Epithelial cell of proximal tubule (primary cell): ENCODE data around the gene CCDC107. TPM values are rescaled to one million over a fixed set of nuclear protein-coding genes. Genes with fewer than 3 reads are reported as not detected.
A peak's percentile ranks its signal among the peaks of the same experiment; 100 is the strongest.
"Not testable (repeated sequence)": the region's sequence is repeated elsewhere in the genome, so short reads cannot be mapped to it uniquely, and the experiment has no call there.

Source experiments
- DNase-seq: peaks from one replicate; pipeline ENCODE4 v3.0.0-alpha.2; 2011; ENCODE audit warnings: low read depth
- H3K4me3 ChIP-seq: 2 replicates; pipeline ENCODE4 v1.5.1; 2011; ENCODE audit warnings: low read depth, mild to moderate bottlenecking, low read length
- total RNA-seq: library from RNA; depleted of rRNA; stranded (reverse); fragments of >200 nt; gene quantifications from 2 replicates; pipeline ENCODE4 v1.2.3, GENCODE V29; 2015
- TF ChIP-seq, protein P1 (sequence below): conservative IDR thresholded peaks from 2 replicates; pipeline ENCODE4 v1.5.1; 2012; ENCODE audit warnings: low read depth, mild to moderate bottlenecking, low read length

Gene CCDC107
- total RNA-seq, 1 donor from 2014 or later = 19.0 TPM

DNA sequence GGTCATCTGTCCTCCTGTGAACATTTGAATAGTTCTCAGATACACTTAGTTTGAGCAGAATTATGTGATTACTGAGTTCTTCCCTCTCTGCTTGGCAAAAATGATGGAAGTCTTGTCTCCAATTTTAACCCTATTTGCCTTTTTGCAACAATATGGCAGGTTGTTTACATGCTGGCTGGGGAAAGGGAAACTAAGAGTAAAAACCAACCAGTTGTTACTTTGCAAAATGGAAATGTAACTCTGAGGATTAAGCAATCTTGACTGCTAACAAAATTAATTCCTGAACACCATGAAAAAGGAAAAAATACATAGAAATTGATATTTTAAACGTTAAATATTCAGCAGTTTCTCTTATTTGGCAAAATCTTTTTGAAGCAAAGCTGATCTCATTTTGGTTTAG lies 18.5 kb upstream of the CCDC107 start:
- no peak overlapping the region for H3K4me3 ChIP-seq
- TF ChIP-seq, protein P1, sequence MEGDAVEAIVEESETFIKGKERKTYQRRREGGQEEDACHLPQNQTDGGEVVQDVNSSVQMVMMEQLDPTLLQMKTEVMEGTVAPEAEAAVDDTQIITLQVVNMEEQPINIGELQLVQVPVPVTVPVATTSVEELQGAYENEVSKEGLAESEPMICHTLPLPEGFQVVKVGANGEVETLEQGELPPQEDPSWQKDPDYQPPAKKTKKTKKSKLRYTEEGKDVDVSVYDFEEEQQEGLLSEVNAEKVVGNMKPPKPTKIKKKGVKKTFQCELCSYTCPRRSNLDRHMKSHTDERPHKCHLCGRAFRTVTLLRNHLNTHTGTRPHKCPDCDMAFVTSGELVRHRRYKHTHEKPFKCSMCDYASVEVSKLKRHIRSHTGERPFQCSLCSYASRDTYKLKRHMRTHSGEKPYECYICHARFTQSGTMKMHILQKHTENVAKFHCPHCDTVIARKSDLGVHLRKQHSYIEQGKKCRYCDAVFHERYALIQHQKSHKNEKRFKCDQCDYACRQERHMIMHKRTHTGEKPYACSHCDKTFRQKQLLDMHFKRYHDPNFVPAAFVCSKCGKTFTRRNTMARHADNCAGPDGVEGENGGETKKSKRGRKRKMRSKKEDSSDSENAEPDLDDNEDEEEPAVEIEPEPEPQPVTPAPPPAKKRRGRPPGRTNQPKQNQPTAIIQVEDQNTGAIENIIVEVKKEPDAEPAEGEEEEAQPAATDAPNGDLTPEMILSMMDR = no peak
- DNase-seq = no peak

DNA sequence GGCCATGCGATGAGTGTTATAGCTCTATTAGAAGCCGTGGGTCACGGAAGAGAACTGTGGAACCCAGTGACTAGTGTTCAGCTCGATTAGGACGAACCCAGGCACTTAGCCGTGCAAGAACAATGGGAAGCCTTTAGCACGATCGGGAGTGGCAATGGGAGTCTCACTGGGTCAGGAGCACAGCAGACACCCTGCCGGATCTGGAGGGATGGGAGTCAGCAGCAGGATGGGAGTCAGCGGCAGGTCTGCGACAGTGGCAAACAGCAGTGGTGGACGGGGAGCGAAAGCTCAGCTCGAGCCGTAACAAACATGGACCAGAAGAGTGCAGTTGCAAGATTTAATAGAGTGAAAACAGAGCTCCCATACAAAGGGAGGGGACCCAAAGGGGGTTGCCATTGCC lies 17.7 kb upstream of the CCDC107 start:
- not testable (repeated sequence) for DNase-seq, H3K4me3 ChIP-seq

DNA sequence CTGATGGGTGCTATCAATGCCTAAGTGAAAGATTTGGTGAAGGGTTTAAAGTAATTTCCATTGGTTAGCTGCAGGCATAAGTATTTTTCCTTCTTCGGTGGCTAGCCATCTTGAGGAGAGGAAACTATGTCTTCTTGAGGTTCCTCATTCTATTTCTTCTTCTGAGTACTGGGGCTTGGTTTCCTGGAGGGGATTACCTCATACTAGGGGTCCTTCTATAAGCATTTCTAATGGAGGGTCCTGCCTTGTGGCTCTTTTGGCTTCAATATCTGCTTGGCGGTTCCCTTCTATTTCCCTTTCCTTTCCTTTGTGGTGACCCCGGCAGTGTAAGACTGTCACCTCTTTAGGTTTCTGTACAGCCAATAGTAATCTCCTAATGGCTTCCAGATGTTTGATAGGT lies 16.6 kb upstream of the CCDC107 start:
- H3K4me3 ChIP-seq, DNase-seq: not testable (repeated sequence)

DNA sequence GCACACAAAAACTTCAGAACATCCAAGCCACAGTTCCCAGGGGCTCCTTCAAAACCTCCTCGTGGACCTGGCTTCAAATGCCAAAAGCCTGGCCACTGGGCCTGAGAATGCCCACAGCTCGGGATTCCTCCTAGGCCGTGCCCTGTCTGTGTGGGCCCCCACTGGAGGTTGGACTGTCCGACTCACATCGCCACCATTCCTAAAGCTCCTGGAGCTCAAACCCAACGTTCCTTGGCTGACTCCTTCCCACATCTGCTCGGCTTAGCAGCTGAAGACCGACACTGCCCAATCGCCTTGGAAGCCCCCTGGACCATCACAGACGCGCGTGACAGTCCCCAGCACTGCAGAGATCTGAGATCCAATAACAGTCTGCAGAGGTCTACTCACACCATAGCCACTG lies 15.0 kb upstream of the CCDC107 start:
- TF ChIP-seq, protein P1 = no peak
- no peak overlapping the region for H3K4me3 ChIP-seq
- no peak for DNase-seq

DNA sequence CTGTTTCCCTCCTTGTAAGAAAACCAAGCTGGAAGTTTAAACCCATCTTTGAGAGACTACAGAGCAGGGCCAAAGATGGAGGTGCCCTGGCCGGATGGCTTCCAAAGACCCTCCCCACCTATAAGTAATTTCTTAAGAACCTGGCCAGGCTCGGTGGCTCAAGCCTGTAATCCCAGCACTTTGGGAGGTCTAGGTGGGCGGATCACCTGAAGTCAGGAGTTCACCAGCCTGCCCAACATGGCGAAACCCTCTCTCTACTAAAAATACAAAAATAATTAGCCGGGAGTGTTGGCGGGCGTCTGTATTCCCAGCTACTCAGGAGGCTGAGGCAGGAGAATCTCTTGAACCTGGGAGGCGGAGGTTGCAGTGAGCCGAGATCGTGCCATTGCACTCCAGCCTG lies 12.4 kb upstream of the CCDC107 start:
- not testable (repeated sequence) for DNase-seq
- peak overlapping the region; percentile 69 for H3K4me3 ChIP-seq

DNA sequence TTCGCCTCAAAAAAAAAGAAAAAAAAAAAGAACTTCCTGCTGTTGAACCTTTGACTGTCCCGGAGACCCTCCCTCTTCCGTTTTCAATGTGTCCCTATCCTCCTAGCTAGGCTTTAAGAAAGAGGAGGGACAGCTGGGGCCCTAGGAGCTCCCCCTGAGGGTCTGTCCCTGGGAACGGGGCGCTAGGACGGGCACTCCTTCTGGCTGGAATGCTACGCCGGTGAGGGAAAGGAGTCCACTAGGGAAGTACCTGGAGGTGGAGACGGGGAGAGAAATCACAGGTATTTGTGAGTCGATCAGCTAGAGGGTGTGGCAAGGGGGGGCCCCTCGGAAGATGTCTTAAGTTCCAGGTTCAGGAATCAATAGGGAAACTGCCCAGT lies 11.9 kb upstream of the CCDC107 start:
- TF ChIP-seq, protein P1 = peak; percentile 41
- no peak for DNase-seq
- H3K4me3 ChIP-seq = peak overlapping the region; percentile 69

DNA sequence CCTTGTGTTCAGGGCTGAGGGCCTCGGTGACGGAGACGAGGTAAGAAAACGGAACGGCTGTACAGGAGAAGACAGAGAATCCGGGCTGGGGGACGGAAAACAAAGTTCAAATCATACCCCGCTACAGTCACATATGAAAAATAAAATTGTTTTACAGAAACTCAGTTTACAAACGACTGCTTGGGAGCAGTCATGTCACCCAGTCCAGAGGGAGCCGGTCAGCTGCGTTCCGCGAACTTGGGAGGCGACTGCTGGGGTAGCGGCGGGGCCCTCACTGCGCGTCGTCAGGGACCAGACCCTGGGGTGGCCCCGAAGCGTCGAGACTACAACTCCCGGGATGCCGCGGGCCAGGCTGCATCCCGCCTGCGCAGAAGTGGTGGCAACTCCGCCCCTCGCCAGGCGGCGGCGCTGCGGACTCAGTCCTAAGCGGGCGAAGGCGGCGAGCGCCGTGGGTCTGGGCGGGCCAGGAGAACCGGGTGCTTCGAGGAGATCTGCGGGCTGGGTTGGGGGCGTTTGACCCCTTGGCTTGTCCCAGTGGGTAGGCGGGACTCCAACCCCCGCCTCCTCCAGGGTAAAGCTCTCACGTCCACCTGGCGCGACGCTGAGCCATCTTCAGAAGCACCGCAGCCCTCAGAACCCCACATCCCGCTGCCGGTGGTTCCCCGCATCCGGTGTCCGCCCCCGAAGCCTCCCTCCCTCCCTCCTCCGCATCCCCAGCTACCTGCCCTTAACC lies 11.4 kb upstream of the CCDC107 start:
- no peak for DNase-seq
- TF ChIP-seq, protein P1 = peak; percentile 74
- H3K4me3 ChIP-seq = peak overlapping the region; percentile 69

DNA sequence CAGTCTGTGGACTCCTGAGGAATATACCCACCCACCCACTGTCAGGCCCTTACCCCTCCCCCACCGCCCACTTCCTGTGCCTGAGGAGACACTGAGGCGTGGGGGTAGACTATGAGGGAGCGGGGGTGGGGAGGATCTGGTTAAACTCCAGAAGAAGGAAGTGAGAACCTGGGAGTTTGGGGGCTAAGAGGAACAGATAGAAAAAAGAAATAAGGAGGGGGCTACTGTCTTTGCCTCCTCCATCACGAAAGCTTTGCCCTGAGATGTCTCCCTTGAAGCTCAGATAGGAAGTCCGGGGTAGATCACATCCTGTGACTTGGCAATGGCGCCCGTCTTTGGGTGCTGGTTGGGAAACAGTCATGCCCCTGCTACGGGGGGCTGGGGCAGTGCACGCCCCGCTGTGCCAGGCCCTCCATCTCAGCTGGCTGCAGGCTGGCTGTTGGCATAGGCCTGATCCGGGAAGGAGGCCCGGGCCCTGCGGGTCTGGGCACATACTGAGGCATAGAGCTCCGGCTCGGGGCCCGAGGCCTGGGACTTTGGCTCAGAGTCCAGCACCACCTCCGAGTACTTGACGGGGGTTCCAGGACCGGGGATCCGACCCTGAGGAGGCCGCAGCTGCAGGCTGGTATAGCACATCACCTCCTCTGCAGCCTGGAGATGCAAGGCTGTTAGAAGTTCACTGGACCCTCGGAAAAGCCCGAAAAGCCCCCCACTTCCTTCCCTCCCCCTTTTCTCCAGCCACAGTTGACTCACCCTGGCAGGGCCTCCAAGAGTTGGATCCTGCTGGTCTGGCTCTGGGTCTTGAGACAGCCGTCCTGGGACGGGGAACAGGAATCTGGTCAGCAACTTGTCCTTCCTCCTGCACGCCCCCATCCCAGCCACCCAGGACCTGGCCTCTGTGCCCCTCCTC lies 8.4 kb upstream of the CCDC107 start:
- no peak for DNase-seq
- TF ChIP-seq, protein P1 = no peak
- H3K4me3 ChIP-seq = no peak overlapping the region
